Progenitor cell of endocrine pancreas (in vitro differentiated cells): ENCODE data around the gene TPD52L3. TPM values are rescaled to one million over a fixed set of nuclear protein-coding genes. Genes with fewer than 3 reads are reported as not detected.

Experiments
- DNase-seq: peaks from one replicate; pipeline ENCODE4 v3.0.0; 2021; ENCODE audit warnings: low spot score; ENCODE audit not compliant: unreplicated experiment
- H3K27ac Mint-ChIP-seq: 2 replicates; pipeline ENCODE4 v1.8.0; 2021; ENCODE audit warnings: mild to moderate bottlenecking, moderate library complexity, mixed read lengths
- H3K27me3 Mint-ChIP-seq: 2 replicates; pipeline ENCODE4 v1.8.0; 2021; ENCODE audit warnings: mixed read lengths
- H3K36me3 Mint-ChIP-seq: 2 replicates; pipeline ENCODE4 v1.8.0; 2022; ENCODE audit warnings: mixed read lengths; ENCODE audit not compliant: insufficient read depth
- H3K4me1 Mint-ChIP-seq: 2 replicates; pipeline ENCODE4 v1.8.0; 2021; ENCODE audit warnings: low read depth, mixed read lengths
- H3K4me3 Mint-ChIP-seq: 2 replicates; pipeline ENCODE4 v1.8.0; 2021; ENCODE audit warnings: low read depth, mild to moderate bottlenecking, moderate library complexity, mixed read lengths
- H3K9me3 Mint-ChIP-seq: 2 replicates; pipeline ENCODE4 v1.8.0; 2021; ENCODE audit warnings: low read depth, mixed read lengths
- CTCF ChIP-seq: fragments of 200-600 bp; sonication (generic); IDR thresholded peaks from one replicate; pipeline ENCODE4 v1.5.0; 2021; ENCODE audit warnings: antibody characterized with exemption, mild to moderate bottlenecking; ENCODE audit not compliant: unreplicated experiment
- total RNA-seq: library from RNA; stranded (reverse); gene quantifications from 2 replicates; pipeline ENCODE4 v1.2.1, GENCODE V29; 2021

TPD52L3 gene
- total RNA-seq, 1 donor from 2014 or later = not detected

DNA sequence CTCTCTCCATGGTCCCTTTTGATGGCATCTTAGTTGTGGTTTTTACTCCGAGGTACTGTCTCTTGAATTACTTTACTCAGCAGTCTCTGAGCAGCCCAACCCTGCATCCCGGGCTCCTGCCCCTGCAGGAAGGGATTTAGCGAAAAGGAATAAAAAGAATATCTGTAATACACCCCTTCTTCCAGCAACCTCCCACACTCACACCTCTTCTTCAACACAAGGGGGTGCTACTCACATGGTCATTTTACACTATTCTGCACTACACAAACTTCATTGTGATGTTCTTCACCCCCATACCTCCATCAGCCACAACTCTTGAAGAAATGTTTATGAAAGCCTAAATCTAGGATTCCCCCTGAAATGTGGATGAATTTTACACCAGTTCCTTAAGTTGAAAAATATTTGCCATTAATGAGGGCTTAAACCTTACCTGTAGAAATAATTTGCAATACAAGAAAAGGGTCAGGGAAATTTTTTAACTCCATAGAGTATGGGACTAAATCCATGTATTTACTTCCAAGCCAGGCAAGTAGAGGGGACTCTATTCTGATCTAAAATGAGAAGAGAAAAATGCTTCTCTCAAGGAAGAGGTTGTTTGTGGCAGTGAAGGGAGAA, 26.0 kb downstream of the TPD52L3 start:
- Mint-ChIP-seq H3K27ac (peak overlapping the region; percentile 8), H3K4me3 (no peak overlapping the region), H3K4me1 (peaks cover 13% of the 10 kb centered on the region), H3K9me3 (peaks cover 5% of the 10 kb centered on the region), H3K36me3 (no peaks in the 10 kb centered on the region), H3K27me3 (peaks cover 3% of the 10 kb centered on the region)
- no peak for DNase-seq
- TF ChIP-seq CTCF = peak; percentile 76

- Mint-ChIP-seq H3K36me3 (no peaks in the 10 kb centered on the region), H3K9me3 (no peaks in the 10 kb centered on the region), H3K27ac (no peak overlapping the region)
These were observed 27.6 kb downstream of the TPD52L3 start for GRCh38 chr9:6355728-6356127.

DNA sequence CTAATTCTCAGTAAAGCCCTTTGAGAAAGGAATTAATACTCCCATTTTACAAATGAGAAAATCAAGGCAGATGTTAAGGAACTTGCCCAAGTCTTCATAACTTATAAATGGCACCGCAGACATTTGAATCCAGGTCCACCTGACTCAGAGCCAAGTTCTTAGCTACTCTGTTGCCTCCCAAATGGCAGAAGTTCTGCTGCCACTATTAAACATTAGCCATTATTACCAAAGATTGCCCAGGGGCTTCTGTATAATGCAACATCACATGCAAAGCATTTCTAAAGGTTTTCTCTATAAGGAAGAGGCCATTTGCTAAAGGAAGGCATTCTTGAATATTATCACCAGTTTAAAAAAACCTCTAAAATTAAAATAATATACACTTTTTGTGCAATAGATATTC, 28.3 kb downstream of the TPD52L3 start:
- Mint-ChIP-seq H3K27me3 (peaks cover 3% of the 10 kb centered on the region), H3K9me3 (no peaks in the 10 kb centered on the region), H3K36me3 (no peaks in the 10 kb centered on the region), H3K4me3 (no peak overlapping the region), H3K27ac (no peak overlapping the region), H3K4me1 (peaks cover 12% of the 10 kb centered on the region)
- no peak for TF ChIP-seq CTCF
- DNase-seq = no peak

More at GRCh38 chr9:6355728-6356127, 27.6 kb downstream of the TPD52L3 start:
- no peak for DNase-seq
- H3K4me1 Mint-ChIP-seq = peaks cover 18% of the 10 kb centered on the region
- H3K4me3 Mint-ChIP-seq = no peak overlapping the region
- peaks cover 3% of the 10 kb centered on the region for H3K27me3 Mint-ChIP-seq
- no peak for TF ChIP-seq CTCF

DNA sequence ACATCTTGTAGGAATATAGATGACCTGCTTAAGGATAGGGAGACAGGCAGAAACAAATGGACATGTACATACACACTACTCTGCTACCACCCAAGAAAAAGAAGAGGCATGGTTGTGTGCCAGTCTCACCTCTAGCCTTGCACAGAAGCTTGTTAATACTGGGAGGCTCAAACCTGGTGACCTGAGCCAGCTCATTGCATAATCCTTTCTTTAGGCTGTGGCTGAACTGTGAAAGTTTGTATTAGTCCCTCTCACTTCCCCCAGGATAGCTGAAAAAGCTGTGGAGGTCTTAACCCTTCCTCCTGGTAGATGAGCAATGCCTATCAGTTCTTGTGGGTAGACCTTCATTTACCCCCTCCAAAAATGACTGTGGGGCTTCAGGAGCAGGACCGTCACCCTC, 28.7 kb downstream of the TPD52L3 start:
- Mint-ChIP-seq H3K27ac (no peak overlapping the region), H3K9me3 (no peaks in the 10 kb centered on the region), H3K27me3 (peaks cover 3% of the 10 kb centered on the region), H3K4me3 (no peak overlapping the region), H3K36me3 (no peaks in the 10 kb centered on the region), H3K4me1 (peaks cover 9% of the 10 kb centered on the region)
- TF ChIP-seq CTCF = no peak
- DNase-seq = no peak

DNA sequence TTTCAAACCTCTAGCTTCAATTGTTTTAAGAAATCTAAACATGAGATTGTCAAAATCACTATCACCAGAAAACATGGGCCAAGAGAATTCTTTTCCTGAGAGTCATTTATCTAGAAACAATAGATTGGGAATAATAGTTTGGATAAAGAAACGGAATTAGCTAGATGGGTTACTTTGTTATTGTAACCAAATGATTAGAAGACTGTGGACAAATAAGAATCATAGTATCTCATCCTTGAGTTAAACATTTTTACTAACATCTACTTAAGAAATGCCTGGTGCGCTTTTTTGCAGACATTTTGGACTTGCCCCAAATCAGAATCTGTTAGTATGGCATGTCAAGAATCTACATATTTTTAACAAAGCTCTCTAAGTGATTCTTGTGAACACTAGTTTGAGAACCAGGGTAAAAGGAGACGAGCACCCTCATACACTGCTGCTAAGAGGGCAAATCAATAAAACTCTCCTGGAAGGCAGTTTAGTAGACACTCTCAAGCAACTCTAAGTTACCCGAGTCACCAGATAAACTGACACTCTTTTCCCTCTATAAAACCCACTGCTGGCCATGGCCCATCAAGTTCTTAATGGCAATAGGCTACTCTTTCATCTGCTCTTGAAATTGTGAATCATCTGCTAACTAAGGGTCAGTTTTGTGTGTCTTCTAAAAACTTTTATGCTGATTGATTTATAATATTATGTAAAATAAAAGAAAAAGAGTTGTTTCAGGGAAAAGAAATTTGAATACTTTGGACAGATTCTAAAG, 39.1 kb downstream of the TPD52L3 start:
- Mint-ChIP-seq H3K27ac (no peak overlapping the region), H3K27me3 (no peaks in the 10 kb centered on the region), H3K4me3 (no peak overlapping the region), H3K9me3 (peaks cover 3% of the 10 kb centered on the region), H3K4me1 (peaks cover 8% of the 10 kb centered on the region), H3K36me3 (peaks cover 2% of the 10 kb centered on the region)
- TF ChIP-seq CTCF = no peak
- no peak for DNase-seq
